ENCODE results near the gene SOBP.

Gene SOBP

DNA sequence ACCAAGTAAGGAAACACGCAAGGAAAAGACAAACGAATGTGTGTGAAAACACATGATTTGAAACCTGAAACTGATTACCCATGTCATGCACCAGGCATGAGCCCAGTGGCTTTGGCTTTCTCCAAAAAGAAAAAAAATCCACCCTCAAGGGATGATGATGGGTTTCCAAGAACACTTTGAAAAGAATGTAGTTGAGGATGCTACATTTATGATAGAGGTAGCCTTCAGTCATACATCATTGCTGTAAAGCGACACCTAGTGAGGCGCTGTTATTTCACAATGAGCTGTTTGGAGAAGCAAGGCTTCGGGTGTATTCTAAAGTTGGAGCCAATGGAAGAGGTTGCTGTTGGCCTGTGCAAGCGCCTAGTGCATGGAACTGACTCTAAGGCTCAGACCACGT lies 209.3 kb downstream of the SOBP start:
- no peaks in the 10 kb centered on the region for H3K36me3 ChIP-seq (ENCODE audit: insufficient read depth, low read length)
- H3K9ac ChIP-seq (ENCODE audit: low read depth, low read length) = no peak overlapping the region
- H3K9me3 ChIP-seq (ENCODE audit: insufficient read depth, low read depth, low read length) = no peaks in the 10 kb centered on the region
- no peak overlapping the region for H3K4me3 ChIP-seq (ENCODE audit: low read length)
- peaks cover 6% of the 10 kb centered on the region; the same call in 1 of the 2 replicates for H3K4me1 ChIP-seq (ENCODE audit: insufficient read depth, low read length)
- WGBS = 94% methylated on average over 7 of the region's 7 CpGs
- H3K27me3 ChIP-seq (ENCODE audit: insufficient read depth, low read length) = no peaks in the 10 kb centered on the region
- no peak overlapping the region for H3K27ac ChIP-seq (ENCODE audit: low read depth, low read length)

- no peak overlapping the region for H3K9ac ChIP-seq (ENCODE audit: low read depth, low read length)
- H3K27me3 ChIP-seq (ENCODE audit: insufficient read depth, low read length) = no peaks in the 10 kb centered on the region
- no peaks in the 10 kb centered on the region for H3K36me3 ChIP-seq (ENCODE audit: insufficient read depth, low read length)
- H3K4me1 ChIP-seq (ENCODE audit: insufficient read depth, low read length) = peaks cover 6% of the 10 kb centered on the region; the same call in 1 of the 2 replicates
- H3K4me3 ChIP-seq (ENCODE audit: low read length) = no peak overlapping the region
- 78% methylated on average over 14 of the region's 14 CpGs for WGBS
- no peaks in the 10 kb centered on the region for H3K9me3 ChIP-seq (ENCODE audit: insufficient read depth, low read depth, low read length)
- no peak overlapping the region for H3K27ac ChIP-seq (ENCODE audit: low read depth, low read length)
Measured at GRCh38 chr6:107699697-107700325, 209.9 kb downstream of the SOBP start.

DNA sequence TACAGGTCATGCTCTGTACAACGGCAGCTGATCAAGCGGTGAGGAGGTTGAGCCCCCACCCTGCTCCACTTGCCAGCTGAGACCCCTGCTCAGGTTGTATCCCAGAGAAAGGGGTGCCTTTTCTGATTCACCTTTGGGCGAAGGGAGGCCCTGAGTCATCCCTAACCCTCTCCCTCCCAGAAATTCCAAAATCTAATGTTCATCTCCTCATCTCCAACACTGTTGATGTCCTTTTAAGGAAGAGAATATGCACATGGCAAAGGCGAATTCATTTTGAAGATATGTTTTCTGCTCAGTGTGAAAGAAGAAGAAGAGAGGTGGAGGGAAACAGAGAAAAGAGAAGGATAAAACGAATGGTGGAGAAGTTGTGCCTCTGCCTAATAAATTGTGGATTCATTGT lies 213.7 kb downstream of the SOBP start:
- H3K9ac ChIP-seq (ENCODE audit: low read depth, low read length) = no peak overlapping the region
- no peaks in the 10 kb centered on the region for H3K9me3 ChIP-seq (ENCODE audit: insufficient read depth, low read depth, low read length)
- peaks cover 6% of the 10 kb centered on the region; the same call in 1 of the 2 replicates for H3K4me1 ChIP-seq (ENCODE audit: insufficient read depth, low read length)
- no peak overlapping the region for H3K27ac ChIP-seq (ENCODE audit: low read depth, low read length)
- no peak overlapping the region for H3K4me3 ChIP-seq (ENCODE audit: low read length)
- H3K27me3 ChIP-seq (ENCODE audit: insufficient read depth, low read length) = no peaks in the 10 kb centered on the region
- 94% methylated on average over 5 of the region's 5 CpGs for WGBS
- no peaks in the 10 kb centered on the region for H3K36me3 ChIP-seq (ENCODE audit: insufficient read depth, low read length)

DNA sequence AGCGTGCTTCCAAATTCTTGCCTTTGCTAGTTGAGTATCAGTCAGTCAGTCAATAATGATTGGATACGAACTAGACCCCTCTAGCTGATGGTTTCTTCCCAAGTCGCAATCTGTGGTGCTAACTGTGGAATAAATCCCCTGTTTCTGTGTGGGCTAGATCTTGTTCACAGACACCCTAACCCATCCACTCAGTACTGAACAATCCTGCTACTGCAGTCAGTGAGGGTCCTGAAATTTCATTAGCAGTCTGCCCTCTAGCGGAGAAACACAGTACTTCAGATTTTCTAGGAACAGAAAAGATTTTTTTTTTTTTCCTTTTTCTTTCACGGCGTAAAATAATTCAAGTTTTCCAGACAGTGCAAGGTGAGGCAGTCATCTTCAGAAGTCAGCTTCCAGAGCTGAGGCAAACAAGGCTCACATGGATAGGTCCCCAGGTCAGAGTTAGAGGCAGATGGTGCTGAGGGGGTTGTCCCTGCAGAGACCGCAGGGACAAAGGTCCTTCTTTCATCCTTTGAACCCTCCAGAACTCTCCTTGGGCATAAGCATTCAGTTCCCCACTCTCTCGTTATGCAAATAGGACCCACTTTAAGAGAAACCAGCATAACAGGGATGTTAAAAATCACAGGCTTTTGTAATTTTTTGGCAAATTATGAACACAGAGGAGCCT lies 214.6 kb downstream of the SOBP start:
- 48% methylated on average over 8 of the region's 8 CpGs for WGBS
- Histone ChIP-seq H3K9me3 (ENCODE audit: insufficient read depth, low read depth, low read length) (no peaks in the 10 kb centered on the region), H3K4me1 (ENCODE audit: insufficient read depth, low read length) (peaks cover 6% of the 10 kb centered on the region; the same call in 1 of the 2 replicates), H3K27me3 (ENCODE audit: insufficient read depth, low read length) (no peaks in the 10 kb centered on the region), H3K36me3 (ENCODE audit: insufficient read depth, low read length) (no peaks in the 10 kb centered on the region), H3K4me3 (ENCODE audit: low read length) (no peak overlapping the region), H3K9ac (ENCODE audit: low read depth, low read length) (no peak overlapping the region), H3K27ac (ENCODE audit: low read depth, low read length) (no peak overlapping the region)

- Histone ChIP-seq H3K36me3 (ENCODE audit: insufficient read depth, low read length) (no peaks in the 10 kb centered on the region), H3K27ac (ENCODE audit: low read depth, low read length) (no peak overlapping the region), H3K4me3 (ENCODE audit: low read length) (no peak overlapping the region), H3K9ac (ENCODE audit: low read depth, low read length) (no peak overlapping the region), H3K9me3 (ENCODE audit: insufficient read depth, low read depth, low read length) (no peaks in the 10 kb centered on the region), H3K27me3 (ENCODE audit: insufficient read depth, low read length) (no peaks in the 10 kb centered on the region), H3K4me1 (ENCODE audit: insufficient read depth, low read length) (no peaks in the 10 kb centered on the region)
- WGBS = 88% methylated on average over 13 of the region's 13 CpGs
Measured at GRCh38 chr6:107706516-107707115, 216.7 kb downstream of the SOBP start.

DNA sequence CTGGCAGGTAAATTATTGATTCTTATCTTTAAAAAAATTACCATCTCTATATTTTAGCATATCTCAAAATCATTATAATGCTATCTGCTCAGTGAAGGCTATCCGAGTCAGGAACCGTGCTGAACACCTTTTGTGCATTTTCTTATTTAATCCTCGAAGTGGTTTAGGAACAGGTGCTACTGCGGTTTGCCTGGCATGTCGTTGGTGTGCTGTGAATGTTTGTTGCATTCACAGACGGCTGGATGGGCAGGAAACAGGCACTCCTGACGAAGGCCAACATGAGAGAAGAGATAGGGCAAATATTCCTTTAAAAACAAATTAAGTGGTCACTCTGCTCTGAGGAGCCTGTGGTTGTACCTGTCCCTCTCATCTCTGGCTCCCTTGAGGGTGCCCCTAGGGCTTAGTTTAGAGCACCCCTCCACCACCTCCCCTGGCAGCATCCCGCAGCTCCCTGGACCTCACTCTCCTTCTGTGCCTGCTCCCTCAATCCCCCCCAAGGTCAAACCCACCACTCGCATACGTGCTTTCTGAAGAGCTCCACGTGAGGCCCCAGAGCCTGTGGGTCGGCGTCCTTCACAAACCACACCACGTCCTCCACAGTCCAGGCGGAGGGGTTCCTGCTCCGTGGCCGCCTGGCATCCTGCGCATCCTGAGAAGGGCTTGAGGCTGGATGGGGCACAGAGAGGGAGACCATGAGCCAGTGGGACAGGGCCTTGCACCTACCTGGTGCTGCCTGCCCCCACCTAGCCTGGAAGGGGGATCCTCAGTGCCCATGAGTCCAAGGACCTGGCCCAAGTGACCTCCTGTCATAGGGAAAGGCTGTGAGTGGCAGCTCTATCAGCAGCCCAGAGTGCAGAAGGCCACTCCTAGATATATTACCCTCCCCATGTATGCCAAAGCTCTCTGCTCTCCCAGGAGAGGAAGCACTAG lies 217.7 kb downstream of the SOBP start:
- peaks cover under 1% of the 10 kb centered on the region; the same call in 1 of the 2 replicates for H3K4me1 ChIP-seq (ENCODE audit: insufficient read depth, low read length)
- no peak overlapping the region for H3K9ac ChIP-seq (ENCODE audit: low read depth, low read length)
- 94% methylated on average over 18 of the region's 18 CpGs for WGBS
- H3K9me3 ChIP-seq (ENCODE audit: insufficient read depth, low read depth, low read length) = no peaks in the 10 kb centered on the region
- H3K36me3 ChIP-seq (ENCODE audit: insufficient read depth, low read length) = no peaks in the 10 kb centered on the region
- no peak overlapping the region for H3K27ac ChIP-seq (ENCODE audit: low read depth, low read length)
- no peaks in the 10 kb centered on the region for H3K27me3 ChIP-seq (ENCODE audit: insufficient read depth, low read length)
- no peak overlapping the region for H3K4me3 ChIP-seq (ENCODE audit: low read length)

GRCh38 chr6:107708435-107708834 lies 218.5 kb downstream of the SOBP start:
- Histone ChIP-seq H3K27me3 (ENCODE audit: insufficient read depth, low read length) (no peaks in the 10 kb centered on the region), H3K9ac (ENCODE audit: low read depth, low read length) (no peak overlapping the region), H3K27ac (ENCODE audit: low read depth, low read length) (no peak overlapping the region), H3K4me1 (ENCODE audit: insufficient read depth, low read length) (peaks cover 4% of the 10 kb centered on the region; the same call in 1 of the 2 replicates), H3K9me3 (ENCODE audit: insufficient read depth, low read depth, low read length) (no peaks in the 10 kb centered on the region), H3K4me3 (ENCODE audit: low read length) (no peak overlapping the region), H3K36me3 (ENCODE audit: insufficient read depth, low read length) (no peaks in the 10 kb centered on the region)
- WGBS = 93% methylated on average over 6 of the region's 6 CpGs

DNA sequence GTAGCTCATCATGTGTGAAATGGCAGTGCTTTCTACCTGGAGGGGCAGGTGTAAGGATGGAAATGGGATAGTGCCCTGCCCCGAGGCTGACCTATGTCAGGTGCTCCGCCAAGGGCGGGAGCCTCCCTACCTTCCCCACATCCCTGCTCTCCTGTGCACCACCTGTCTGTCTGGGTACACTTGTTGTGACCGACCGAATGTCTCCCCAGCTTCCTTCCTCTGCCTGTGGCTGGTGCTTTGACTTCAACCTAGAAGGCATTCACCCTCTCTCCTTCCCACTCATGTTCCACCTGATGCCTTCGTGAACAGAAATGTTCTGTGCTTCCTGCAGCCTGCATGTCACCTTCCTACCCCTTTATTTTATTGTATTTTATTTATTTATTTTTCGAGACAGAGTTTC lies 219.4 kb downstream of the SOBP start:
- Histone ChIP-seq H3K36me3 (ENCODE audit: insufficient read depth, low read length) (no peaks in the 10 kb centered on the region), H3K9ac (ENCODE audit: low read depth, low read length) (no peak overlapping the region), H3K27ac (ENCODE audit: low read depth, low read length) (no peak overlapping the region), H3K9me3 (ENCODE audit: insufficient read depth, low read depth, low read length) (no peaks in the 10 kb centered on the region), H3K4me1 (ENCODE audit: insufficient read depth, low read length) (peaks cover 4% of the 10 kb centered on the region; the same call in 1 of the 2 replicates), H3K27me3 (ENCODE audit: insufficient read depth, low read length) (no peaks in the 10 kb centered on the region), H3K4me3 (ENCODE audit: low read length) (no peak overlapping the region)
- WGBS = 95% methylated on average over 7 of the region's 7 CpGs
